Activated CD4-positive, alpha-beta T cell treated with anti-CD3 and anti-CD28 coated beads for 24 hours (primary cell): ENCODE results near the gene NCOA7.
"Not testable (repeated sequence)": the region's sequence is repeated elsewhere in the genome, so short reads cannot be mapped to it uniquely, and the experiment has no call there.

ENCODE experiments used
- DNase-seq, 2 donors: peaks; one replicate each; pipeline ENCODE4 v3.0.0-alpha.2; 2020; ENCODE audit warnings: low read depth in 2 of 2

The NCOA7 gene

GRCh38 chr6:125836466-125836865 lies 45.7 kb downstream of the NCOA7 start:
- no peak for DNase-seq

- no peak for DNase-seq
These were observed 48.7 kb downstream of the NCOA7 start for GRCh38 chr6:125839471-125839870.

- no peak for DNase-seq
These were observed 49.1 kb downstream of the NCOA7 start for GRCh38 chr6:125839879-125840278.

- no peak for DNase-seq
These were observed 50.8 kb downstream of the NCOA7 start for GRCh38 chr6:125841356-125842090.

GRCh38 chr6:125842091-125842626 lies 51.4 kb downstream of the NCOA7 start:
- DNase-seq: no peak

- DNase-seq: no peak
These were observed 52.8 kb downstream of the NCOA7 start for GRCh38 chr6:125843593-125843992.

GRCh38 chr6:125844989-125845388 lies 54.2 kb downstream of the NCOA7 start:
- DNase-seq: no peak

- DNase-seq: no peak
These were observed 55.7 kb downstream of the NCOA7 start for GRCh38 chr6:125846292-125847024.

GRCh38 chr6:125848286-125848685 lies 57.5 kb downstream of the NCOA7 start:
- not testable (repeated sequence) for DNase-seq

- no peak for DNase-seq
These were observed 59.6 kb downstream of the NCOA7 start for GRCh38 chr6:125850361-125850760.

- DNase-seq: no peak
These were observed 61.8 kb downstream of the NCOA7 start for GRCh38 chr6:125852587-125852986.

- no peak for DNase-seq
These were observed 62.4 kb downstream of the NCOA7 start for GRCh38 chr6:125853168-125853567.

- DNase-seq: no peak
These were observed 63.0 kb downstream of the NCOA7 start for GRCh38 chr6:125853756-125854155.

GRCh38 chr6:125854355-125854754 lies 63.6 kb downstream of the NCOA7 start:
- no peak for DNase-seq

- no peak for DNase-seq
These were observed 65.0 kb downstream of the NCOA7 start for GRCh38 chr6:125855783-125856182.

- no peak for DNase-seq
These were observed 67.1 kb downstream of the NCOA7 start for GRCh38 chr6:125857846-125858245.

- no peak for DNase-seq
These were observed 67.9 kb downstream of the NCOA7 start for GRCh38 chr6:125858427-125859320.

- no peak for DNase-seq
These were observed 69.0 kb downstream of the NCOA7 start for GRCh38 chr6:125859727-125860126.

- DNase-seq: no peak
These were observed 72.3 kb downstream of the NCOA7 start for GRCh38 chr6:125863023-125863422.

GRCh38 chr6:125865015-125865414 lies 74.3 kb downstream of the NCOA7 start:
- DNase-seq: no peak

- no peak for DNase-seq
These were observed 75.7 kb downstream of the NCOA7 start for GRCh38 chr6:125866433-125866832.

GRCh38 chr6:125867483-125867942 lies 76.8 kb downstream of the NCOA7 start:
- no peak for DNase-seq
